DMS 273 (cell line): ENCODE data around the gene PF4V1.

Experiments used
- DNase-seq: peaks from one replicate; lab custom pipeline; 2025; ENCODE audit not compliant: unreplicated experiment; lab: John Stamatoyannopoulos, UW

PF4V1 gene

DNA sequence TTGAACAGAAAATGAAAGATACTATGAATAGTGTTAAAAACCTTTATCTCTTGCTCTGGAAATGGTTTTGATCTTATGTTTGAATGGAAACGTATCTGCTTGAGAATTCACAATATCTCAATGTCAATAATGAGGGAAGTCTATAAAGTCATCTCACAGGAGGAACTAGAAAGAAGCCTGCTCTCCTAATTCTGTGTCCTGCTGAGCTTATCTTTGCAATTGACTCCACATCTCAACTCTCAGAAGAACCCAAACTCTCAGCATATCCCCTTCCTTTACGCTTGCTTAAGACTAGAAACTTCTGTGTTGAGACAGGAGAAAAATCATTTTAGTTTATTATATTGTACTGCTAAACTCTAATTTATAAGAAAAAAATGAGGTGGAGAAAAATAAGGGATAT is 8.3 kb upstream of the PF4V1 start:
- DNase-seq = no peak

DNA sequence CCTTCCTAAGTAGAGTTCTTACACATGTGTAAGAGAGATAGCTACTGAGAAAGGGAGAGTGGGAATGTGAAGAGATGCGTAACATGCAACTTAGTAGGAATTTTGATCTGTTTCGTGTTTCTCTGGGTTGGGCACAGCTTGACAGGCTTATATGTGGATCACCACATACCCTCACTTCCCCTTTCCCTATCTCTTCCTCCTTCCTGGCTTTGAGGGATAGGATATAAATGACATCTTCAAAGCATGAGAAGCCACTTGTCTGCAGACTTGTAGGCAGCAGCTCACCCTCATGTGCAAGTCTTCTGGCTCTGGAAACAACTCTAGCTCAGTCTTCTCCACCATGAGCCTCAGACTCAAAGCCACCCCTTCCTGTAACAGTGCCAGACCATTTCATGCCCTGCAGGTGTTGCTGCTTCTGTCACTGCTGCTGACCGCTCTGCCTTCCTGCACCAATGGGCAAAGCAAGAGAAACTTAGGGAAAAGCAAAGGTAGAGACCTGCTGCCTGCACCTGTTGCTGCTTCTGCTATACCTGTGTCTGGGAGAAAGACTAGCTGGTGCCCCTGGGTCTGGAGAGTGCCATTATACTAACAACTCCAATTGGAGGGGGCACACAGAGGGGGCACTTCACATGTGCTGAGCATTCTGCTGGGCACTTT is 5.4 kb upstream of the PF4V1 start:
- no peak for DNase-seq

DNA sequence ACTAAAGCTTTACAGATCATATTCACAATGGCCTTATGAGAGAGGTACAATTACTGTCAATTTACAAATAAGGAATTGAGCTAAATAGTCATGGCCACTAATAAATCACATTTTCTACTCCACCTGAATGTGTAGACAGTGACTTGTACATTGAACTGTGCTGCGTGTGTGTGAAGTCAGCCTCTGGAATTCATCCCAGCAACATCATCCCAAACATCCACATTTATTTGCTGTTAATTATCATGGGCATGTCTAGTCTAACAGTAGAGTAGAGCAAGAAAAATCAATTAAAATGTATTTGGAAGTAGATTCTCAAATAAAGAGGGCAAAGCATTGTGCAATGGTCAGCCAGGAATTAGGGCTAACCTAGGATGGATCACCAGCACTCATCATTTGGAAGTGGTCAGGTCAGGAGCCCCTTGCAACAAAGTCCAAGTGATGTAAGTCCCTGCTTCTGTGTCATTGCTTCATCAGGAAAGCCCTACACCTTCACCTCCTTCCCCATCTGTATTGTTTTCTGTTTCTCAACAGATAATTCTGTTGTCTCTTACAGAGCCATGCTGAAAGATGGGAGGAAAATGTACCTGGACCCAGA is 4.8 kb upstream of the PF4V1 start:
- no peak for DNase-seq

DNA sequence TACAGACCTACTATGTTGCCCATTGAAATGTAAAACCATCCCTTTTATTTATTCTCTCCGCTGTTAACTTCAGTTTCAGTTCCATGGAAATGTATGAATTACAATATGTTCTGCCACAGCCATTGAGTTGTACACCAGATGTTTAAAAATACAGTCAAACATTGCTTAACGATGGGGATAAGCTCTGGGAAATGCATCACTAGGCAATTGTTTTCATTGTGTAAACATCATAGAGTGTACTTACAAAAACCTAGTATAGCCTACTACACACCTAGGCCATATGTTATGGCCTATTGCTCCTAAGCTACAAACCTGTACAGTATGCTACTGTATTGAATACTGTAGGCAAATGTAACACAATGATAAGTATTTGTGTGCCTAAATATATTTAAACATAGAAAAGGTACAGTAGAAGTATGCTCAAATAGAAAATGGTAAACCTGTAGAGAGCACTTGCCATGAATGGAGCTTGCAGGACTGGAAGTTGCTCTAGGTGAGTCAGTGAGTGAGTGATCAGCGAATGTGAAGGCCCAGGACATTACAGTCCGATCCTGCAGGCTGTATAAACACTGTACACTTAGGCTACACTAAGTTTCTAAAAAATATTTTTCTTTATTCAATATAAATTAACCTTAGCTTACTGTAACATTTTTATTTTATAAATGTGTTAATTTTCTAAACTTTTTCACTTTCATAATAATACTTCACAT is 2.7 kb upstream of the PF4V1 start:
- no peak for DNase-seq

DNA sequence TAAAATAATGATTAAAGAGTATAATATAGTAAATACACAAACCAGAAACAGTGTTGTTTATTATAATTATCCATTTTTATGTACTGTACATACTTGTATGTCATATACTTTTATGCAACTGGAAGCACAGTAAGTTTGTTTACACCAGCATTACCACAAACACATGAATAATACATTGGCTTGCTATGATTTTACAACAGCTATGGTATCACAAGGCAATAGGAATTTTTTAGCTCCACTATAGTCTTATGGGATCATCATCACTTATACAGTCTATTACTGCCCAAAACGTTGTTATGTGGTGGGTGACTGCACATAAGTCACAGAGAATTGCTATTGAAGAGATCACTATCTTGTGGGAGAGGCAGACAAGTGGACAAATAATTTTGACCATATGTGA is 1.8 kb upstream of the PF4V1 start:
- no peak for DNase-seq

DNA sequence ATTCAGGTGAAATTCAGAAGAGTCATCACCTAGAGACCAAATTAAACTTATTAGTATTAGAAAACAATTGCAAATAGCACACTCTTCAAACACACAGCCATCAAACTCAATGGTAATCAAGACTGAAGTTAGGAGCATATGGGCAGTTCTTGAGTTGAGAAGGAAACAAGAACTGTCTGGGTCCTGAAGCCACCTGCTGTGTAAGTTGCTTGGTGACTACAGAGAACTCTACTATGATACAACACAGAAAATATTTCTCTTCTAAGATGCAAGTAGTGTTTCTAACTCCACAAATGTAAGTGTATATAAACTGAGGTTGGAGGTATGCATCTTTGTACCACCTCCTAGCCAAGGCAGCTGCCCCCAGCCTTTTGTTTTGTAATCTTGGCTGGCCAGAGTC is 325 bp upstream of the PF4V1 start:
- no peak for DNase-seq

DNA sequence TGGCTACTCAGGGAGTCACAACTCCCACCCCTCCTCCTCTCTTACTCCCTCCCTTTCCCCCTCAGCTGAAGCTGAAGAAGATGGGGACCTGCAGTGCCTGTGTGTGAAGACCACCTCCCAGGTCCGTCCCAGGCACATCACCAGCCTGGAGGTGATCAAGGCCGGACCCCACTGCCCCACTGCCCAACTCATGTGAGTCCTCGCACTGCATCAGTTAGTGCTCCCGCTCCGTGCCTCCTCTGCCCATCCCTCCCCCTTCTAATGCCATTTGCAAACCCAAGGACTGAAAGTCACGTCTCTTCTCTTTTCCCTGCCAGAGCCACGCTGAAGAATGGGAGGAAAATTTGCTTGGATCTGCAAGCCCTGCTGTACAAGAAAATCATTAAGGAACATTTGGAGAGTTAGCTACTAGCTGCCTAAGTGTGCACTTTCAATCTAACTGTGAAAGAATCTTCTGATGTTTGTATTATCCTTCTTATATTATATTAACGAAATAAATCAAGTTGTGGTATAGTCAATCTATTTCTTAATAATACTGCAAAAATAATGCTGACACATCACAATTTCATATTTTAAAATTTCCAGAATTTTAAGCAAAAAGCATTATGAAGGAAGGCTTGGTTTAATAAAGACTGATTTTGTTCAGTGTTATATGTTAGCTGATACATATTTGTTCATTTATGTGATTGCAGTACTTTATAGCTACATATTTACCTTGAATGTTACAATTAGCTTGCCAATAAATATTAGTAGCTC is 800 bp downstream of the PF4V1 start:
- no peak for DNase-seq

DNA sequence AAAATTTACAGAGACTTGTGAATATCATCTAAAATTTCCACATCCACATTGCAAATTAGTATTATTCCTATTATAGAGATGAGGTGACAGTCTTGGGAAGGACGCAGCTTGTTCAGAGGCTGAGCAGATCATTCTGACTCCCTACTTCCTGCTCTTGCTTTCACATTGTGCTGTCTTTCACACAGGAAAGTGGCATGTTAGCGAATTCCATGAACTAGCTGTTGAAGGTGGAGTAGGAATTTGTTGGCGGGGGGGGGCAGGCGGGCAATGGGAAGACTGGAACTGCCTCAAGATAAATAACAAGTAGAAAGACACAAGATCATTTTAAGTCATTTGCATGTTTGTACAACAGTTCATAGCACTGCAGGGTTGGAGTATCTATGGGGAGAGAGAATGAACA is 2.3 kb downstream of the PF4V1 start:
- DNase-seq = no peak

DNA sequence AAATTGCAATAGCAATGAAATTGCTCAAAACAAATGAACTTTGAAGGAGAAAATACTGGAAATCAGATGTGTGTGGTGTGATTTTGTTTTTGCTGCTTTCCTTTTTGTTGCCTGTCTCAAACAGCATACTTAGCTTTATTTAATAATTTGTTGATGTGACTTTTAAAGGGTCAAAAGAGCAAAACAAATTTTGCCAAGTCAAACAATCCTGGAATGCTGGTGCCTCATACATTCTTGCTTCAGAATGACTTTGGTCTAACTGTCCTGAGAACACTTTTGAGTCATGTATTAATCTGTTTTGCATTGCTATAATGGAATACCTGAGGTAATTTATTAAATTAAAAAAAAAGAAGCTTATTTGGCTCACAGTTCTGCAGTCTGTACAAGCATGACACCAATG is 3.4 kb downstream of the PF4V1 start:
- no peak for DNase-seq

DNA sequence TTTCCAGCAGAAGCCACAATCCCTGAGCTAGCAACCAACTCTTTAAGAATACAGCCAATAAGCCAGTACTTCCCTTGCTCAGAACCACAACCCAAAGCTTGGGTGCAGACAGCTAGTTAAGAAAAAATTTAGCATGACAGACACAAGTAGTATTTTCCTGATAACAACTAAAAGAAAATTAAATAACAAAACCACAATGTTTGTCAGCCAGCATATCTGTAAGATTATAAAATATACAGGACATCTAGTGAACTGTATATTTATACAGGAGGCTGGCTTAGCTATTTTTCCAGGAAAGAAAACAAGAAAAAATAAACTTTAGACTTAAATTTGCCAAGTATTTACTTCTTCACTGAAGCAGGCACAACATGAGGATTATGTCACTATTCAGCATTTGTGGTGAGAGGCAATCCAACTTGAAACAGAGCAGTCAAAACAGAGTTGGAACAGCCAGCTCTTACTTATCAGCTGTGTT is 6.6 kb downstream of the PF4V1 start:
- DNase-seq = no peak

DNA sequence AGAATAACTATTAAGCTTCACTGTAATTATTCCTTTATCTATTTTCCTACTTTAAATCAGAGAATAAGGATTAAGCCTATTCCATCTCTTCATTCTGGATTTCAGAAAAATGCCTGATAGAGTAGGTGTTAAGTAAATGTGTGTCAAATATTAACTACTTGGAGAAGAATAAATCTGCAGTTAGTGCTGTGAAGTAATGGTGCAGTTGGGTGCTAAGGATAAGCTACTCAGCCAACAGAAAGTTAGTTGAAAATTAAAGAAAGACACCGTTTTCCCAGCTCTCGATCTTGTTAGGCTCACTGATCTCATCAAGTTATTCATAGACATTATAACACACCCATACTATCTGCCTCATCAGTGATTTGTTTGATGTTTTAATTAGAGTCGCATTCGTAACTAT is 7.1 kb downstream of the PF4V1 start:
- DNase-seq = no peak

DNA sequence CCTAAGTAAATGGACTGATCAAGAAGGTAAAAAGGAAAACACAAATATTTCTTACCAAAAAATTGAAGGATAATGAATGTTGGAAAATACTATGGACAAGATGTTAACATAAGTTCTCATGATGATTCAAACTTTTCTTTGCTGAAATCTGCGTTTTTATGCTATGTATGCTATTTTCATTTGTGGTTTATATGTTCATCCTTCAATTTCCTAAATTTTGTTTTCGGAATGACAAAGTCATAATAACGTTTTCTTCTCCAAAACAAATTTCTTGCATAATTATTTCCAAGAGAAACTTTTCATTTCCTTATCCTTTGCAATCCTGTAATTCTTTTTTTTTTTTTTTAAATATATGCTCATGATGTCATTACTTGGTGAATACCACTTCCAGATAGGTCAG is 7.8 kb downstream of the PF4V1 start:
- no peak for DNase-seq

DNA sequence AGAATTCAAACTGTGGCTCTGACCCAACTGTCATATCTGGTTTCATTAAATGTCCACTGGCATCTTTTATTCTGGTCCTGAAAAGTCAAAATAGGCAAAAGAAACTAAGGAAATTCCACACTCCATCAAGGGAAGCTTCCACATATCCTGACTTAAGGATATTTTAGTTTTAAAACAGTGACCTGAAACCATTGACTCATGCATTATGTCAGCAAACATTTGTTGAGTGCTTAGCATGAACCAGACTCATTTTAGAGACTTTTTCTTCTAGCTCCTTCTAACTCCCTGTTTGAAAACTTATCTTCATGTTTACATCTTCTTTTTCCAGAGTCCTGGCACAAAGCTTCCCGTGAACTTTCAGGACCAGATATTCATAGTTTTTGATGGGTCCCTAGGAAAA is 9.2 kb downstream of the PF4V1 start:
- no peak for DNase-seq

DNA sequence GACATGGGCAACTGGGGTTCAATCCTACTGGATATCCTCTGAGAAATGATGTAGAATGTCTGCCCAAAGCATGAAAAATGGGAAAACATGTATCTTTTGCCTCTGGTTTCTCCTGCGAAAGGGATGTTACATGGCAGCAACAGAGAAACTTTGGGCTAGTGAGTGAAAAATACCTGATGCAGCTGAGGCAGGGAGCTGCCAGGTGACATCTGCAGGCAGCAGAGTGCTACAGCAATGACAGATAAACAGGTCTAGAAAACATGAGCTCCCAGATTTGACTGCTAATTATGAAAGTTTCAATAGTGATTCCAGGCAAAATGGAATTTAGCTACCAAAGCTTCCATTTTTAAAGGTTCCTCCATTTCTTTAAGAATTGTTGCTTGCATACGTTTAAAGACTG is 11.3 kb downstream of the PF4V1 start:
- no peak for DNase-seq

DNA sequence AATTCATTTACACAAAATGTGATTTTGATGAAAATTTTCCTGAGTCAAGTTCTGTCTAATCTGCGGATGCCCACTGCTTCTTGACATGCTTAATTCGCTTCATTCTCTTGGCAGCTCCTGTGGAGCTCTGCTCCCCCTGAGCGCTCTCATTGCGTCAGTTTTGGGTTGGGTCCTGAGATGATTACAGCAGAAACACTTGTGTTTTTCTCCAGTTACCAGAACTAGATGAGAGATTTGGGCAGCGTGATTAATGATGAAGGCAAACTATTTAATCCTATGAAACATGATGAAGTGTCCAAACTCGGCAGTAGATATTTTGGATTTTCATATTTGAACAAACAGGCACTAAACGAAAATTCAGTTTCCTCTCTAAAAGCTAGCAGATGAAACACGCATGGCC is 11.9 kb downstream of the PF4V1 start:
- DNase-seq = no peak

DNA sequence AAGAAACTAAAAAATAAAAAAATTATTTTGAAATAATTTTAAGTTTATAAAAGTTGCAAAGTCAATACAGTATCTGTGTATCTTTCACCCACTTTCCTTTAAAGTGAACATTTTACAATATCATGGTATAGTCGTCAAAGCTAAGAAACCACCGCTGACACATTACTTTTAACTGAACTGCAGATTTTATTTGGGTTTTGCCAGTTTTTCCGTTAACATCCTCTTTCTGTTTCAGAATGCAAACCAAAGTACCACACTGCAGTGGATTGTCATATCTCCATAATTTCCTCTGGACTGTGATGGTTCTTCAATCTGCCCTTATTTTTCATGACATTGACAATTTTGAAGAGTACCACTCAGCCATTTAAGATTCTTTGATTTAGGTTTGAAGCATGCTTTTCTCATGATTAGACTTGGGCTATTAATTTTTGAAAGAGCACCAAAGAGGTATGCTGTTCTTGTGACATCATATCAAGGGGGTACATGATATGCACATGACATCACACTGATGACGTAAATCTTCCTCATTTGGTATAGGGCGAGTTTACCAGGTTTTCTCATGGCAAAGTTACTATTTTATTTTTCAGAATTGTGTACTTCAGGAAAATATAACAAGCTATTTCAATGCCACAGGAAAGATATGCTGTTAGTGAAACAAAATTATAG is 12.5 kb downstream of the PF4V1 start:
- DNase-seq = no peak

DNA sequence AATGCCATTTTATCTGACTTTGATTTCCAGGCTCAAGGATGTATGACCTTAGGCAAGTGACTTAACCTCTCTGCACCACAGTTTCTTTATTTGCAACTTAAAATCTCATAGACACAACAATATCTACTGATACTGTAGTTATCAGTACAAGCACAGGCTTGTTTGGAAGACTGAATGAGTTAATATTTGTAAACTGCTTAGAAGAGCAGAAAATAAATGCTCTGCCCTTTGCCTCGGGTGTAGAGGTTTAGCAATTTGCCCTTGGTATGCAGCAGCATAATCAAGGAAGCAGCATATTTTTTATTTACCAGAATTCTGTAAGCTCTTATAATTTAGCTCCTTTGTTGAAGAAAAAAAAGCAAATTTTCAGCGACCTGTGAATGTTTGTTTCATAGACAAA is 13.2 kb downstream of the PF4V1 start:
- no peak for DNase-seq

DNA sequence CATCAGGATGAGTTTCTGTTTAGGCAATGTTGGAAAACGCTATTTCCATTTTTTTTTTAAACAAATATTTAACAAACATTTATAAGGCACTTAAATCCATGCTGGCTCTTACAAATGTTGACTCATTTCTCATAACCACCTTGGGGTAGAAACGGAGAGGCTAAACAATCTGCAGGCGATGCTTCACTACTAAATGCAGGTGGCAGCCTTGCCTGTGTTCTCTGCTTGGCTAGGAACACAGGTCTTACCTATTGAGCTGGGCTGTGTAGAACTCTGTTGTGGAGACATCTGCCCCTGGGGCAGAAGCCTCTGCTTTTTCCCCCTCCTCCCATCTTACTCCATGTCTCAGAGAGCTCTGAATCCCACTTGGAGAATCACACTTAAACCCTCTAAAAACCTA is 14.7 kb downstream of the PF4V1 start:
- no peak for DNase-seq

DNA sequence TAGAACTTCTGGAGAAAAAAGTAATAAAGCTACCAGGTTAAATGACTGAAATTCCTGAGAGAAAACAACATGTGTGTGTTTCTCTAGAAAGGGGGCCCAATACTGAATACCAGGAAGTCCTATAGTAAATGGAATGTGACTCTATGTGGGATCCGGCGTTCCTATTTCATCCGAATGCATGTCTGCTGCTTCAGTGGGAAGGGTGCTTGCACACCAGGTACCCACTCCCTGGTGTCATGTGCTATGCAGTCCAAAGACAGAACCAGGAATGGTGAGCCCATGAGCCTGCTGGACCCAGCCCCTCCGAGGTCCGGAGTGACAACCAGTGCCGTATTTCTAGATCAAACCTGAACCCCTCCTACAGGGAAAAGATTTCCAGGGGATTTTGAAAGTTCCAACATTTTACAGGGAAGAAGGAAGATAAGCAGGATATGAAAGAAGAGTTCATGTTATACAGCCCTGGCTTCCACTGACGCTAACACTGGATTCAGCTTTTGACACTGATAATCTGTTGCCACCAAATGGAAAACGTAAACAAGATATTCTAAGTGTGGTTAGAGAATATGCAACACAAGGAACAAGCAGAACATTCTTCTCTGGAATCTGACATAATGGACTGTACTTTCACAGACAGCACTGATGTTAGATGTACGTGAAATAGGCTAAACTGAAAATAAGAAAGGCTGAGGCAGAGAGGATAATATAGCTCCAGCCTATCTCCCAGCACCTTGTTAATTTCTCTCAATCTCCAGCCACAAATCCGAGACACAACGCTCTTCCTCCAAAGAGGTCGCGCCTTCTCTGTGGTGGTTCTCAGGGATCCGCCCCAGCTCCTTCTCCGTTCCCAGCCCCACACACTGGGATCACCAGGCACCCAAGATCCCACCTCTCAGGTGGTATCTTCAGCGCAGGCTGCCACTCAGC is 15.4 kb downstream of the PF4V1 start:
- DNase-seq = no peak
